K562 (cell line): ENCODE measurements around the gene CHML. TPM values are rescaled to one million over a fixed set of nuclear protein-coding genes. Genes with fewer than 3 reads are reported as not detected.

Experiments used
- ATAC-seq: fragments of 200-7000 bp; cut with Tn5 transposase; 3 replicates; pipeline ENCODE4 v1.9.1; 2020; ENCODE audit warnings: moderate library complexity
- BruUV-seq: library from RNA; stranded (reverse); fragments of 400-500 nt; replicated peaks from 2 replicates; lab custom pipeline; 2021; lab: Mats Ljungman, UMichigan
- CTCF ChIA-PET: fragments of 300-600 bp; formaldehyde crosslinking; extraction: SDS; loops from one replicate; lab custom pipeline; 2021; ENCODE audit warnings: low intra/inter-chr PET ratio; lab: Yijun Ruan, JAX
- POLR2A ChIA-PET: fragments of 300-600, 350-650 bp; sonication (Branson Sonifier 250); formaldehyde crosslinking; extraction: SDS; loops from one replicate; lab custom pipeline; 2021; ENCODE audit warnings: antibody characterized with exemption, inconsistent platforms; lab: Yijun Ruan, JAX
- DNase-seq, 4 experiments: peaks; one replicate each; pipeline versions ENCODE4 v3.0.0 to v3.0.0-alpha.2; 2011 to 2018; ENCODE audit warnings: low spot score in 3 of 4, mixed read lengths in 3 of 4; ENCODE audit errors: extremely low read depth in 1 of 4
- FAIRE-seq: peaks from 2 replicates; lab custom pipeline; 2011; peaks lifted over from hg19 to GRCh38; lab: Jason Lieb, UNC
- H2AFZ ChIP-seq: 2 replicates; pipeline ENCODE4 v1.6.0; 2011; ENCODE audit warnings: low read depth, low read length, control low read depth, inconsistent platforms
- H3K27ac ChIP-seq: fragments of 200-600 bp; 3 replicates; pipeline ENCODE4 v1.8.0; 2011; ENCODE audit warnings: low read depth, mild to moderate bottlenecking, control low read depth, inconsistent platforms, low read length, moderate library complexity, mixed read lengths; ENCODE audit errors: extremely low read depth
- H3K27me3 ChIP-seq, 2 experiments: fragments of 300-600 bp in 1 of 2; 2 replicates in 1 of 2; 3 replicates in 1 of 2; pipeline versions ENCODE4 v1.6.0 to v1.8.0; 2011; ENCODE audit warnings: inconsistent platforms in 2 of 2, low read length in 2 of 2, mild to moderate bottlenecking in 1 of 2, mixed read lengths in 1 of 2, moderate library complexity in 1 of 2; ENCODE audit not compliant: control insufficient read depth in 2 of 2, insufficient read depth in 2 of 2
- H3K36me3 ChIP-seq: fragments of 300-600 bp; 3 replicates; pipeline ENCODE4 v1.8.0; 2011; ENCODE audit warnings: mild to moderate bottlenecking, low read length, inconsistent platforms; ENCODE audit not compliant: control insufficient read depth, insufficient read depth
- H3K4me1 ChIP-seq, 2 experiments: fragments of 200-600 bp in 1 of 2; replicated peaks in 1 of 2; 2 replicates in 1 of 2; 3 replicates in 1 of 2; pipeline versions ENCODE4 v1.5.1 to v1.8.0; 2011; ENCODE audit warnings: inconsistent platforms in 2 of 2, low read length in 2 of 2, mild to moderate bottlenecking in 1 of 2, mixed read lengths in 1 of 2, moderate library complexity in 1 of 2; ENCODE audit not compliant: control insufficient read depth in 2 of 2, insufficient read depth in 2 of 2
- H3K4me2 ChIP-seq: 2 replicates; pipeline ENCODE4 v1.6.1; 2011; ENCODE audit warnings: low read length, control low read depth, inconsistent platforms, mixed read lengths; ENCODE audit not compliant: insufficient read depth
- H3K4me3 ChIP-seq: fragments of 200-600 bp; sonication (generic), shearing (Covaris generic); 2 replicates; pipeline ENCODE4 v1.5.1; 2016; ENCODE audit warnings: control low read depth, inconsistent platforms
- H3K79me2 ChIP-seq: fragments of 200-600 bp; 3 replicates; pipeline ENCODE4 v1.8.0; 2011; ENCODE audit warnings: low read length, inconsistent platforms; ENCODE audit not compliant: control insufficient read depth, insufficient read depth
- H3K9ac ChIP-seq, 2 experiments: 2 replicates each; pipeline versions ENCODE4 v1.6.0 to v1.6.1; 2011; ENCODE audit warnings: low read depth in 2 of 2, low read length in 2 of 2, control low read depth in 1 of 2, inconsistent platforms in 1 of 2, mild to moderate bottlenecking in 1 of 2, mixed read lengths in 1 of 2; ENCODE audit not compliant: insufficient read depth in 1 of 2
- H3K9me1 ChIP-seq: one replicate; pipeline ENCODE4 v1.6.0; 2011; ENCODE audit warnings: inconsistent platforms, mild to moderate bottlenecking, low read length, moderate library complexity; ENCODE audit not compliant: control insufficient read depth, insufficient read depth
- H3K9me3 ChIP-seq: replicated peaks from 2 replicates; pipeline ENCODE4 v1.5.1; 2011; ENCODE audit warnings: low read depth, low read length, inconsistent platforms; ENCODE audit not compliant: control insufficient read depth, insufficient read depth
- H4K20me1 ChIP-seq: replicated peaks from 2 replicates; pipeline ENCODE4 v1.6.1; 2011; ENCODE audit warnings: low read length, inconsistent platforms, mixed read lengths; ENCODE audit not compliant: control insufficient read depth, insufficient read depth
- CREM ChIP-seq: IDR thresholded peaks from 2 replicates; pipeline ENCODE4 v1.6.1; 2014; ENCODE audit warnings: antibody characterized with exemption, low read depth
- DPF2 ChIP-seq: fragments of 450-650 bp; IDR thresholded peaks from 2 replicates; pipeline ENCODE4 v1.6.1; 2016
- JUN ChIP-seq, 2 experiments: sonication (generic) in 1 of 2; formaldehyde crosslinking in 1 of 2; IDR thresholded peaks; 2 replicates each; pipeline versions ENCODE4 v1.6.1 to v1.8.0; 2012 to 2022; ENCODE audit warnings: borderline replicate concordance in 2 of 2, mild to moderate bottlenecking in 2 of 2, improper control_type of control experiment in 1 of 2, low read depth in 1 of 2, low read length in 1 of 2, missing genetic modification reagents in 1 of 2
- MTA1 ChIP-seq: fragments of 450-650 bp; IDR thresholded peaks from 2 replicates; pipeline ENCODE4 v1.6.1; 2017; ENCODE audit warnings: borderline replicate concordance
- PKNOX1 ChIP-seq: fragments of 450-650 bp; IDR thresholded peaks from 2 replicates; pipeline ENCODE4 v1.6.1; 2016
- TBL1XR1 ChIP-seq, 2 experiments: IDR thresholded peaks; 2 replicates each; pipeline ENCODE4 v1.6.1; 2012; ENCODE audit warnings: improper control_type of control experiment in 2 of 2, low read length in 2 of 2, mild to moderate bottlenecking in 1 of 2
- TSHZ1 ChIP-seq: fragments of 250-450 bp; sonication (Bioruptor Pico); IDR thresholded peaks from 2 replicates; pipeline ENCODE4 v1.4.0; 2020; ENCODE audit warnings: mild to moderate bottlenecking, moderate library complexity
- ZNF586 ChIP-seq: fragments of 450-650 bp; formaldehyde crosslinking; conservative IDR thresholded peaks from 2 replicates; pipeline ENCODE4 v1.4.0; 2020; ENCODE audit warnings: mild to moderate bottlenecking, moderate library complexity
- ZNF592 ChIP-seq: fragments of 450-650 bp; IDR thresholded peaks from 2 replicates; pipeline ENCODE4 v1.6.1; 2017; ENCODE audit warnings: antibody characterized with exemption, mild to moderate bottlenecking
- WGBS: fragments of 100-300 bp; shearing (Covaris generic); methylation state at CpG from one replicate; pipeline ENCODE4 v1.1.6; 2016; ENCODE audit warnings: low coverage, mixed read lengths; ENCODE audit not compliant: insufficient coverage; ENCODE audit errors: missing lambda C conversion rate; 5-methylcytosine and 5-hydroxymethylcytosine counted together
- in situ Hi-C: fragments of 300-500 bp; cut with MboI; formaldehyde crosslinking; loops from 4 replicates; pipeline ENCODE4 v1.15.0; 2018; ENCODE audit warnings: inconsistent platforms, mixed read lengths
- intact Hi-C: fragments of 100-400 bp; cut with micrococcal nuclease; formaldehyde crosslinking; loops from 2 replicates; pipeline ENCODE4 v1.14.2; 2022
- polyA plus RNA-seq, 8 experiments: library from polyadenylated mRNA; depleted of rRNA in 4 of 8; stranded (reverse) in 5 of 8; unstranded in 3 of 8; fragments of >200 nt; fragmentation: Nextera tagmentation in 2 of 8; fragmentation: Illumina TruSeq in 1 of 8; extraction: Ambion mirVana in 2 of 8; extraction: Trizol in 1 of 8; gene quantifications; 2 replicates each; pipeline versions ENCODE4 v1.2.1 to v1.2.3, GENCODE V29; 2011 to 2014; ENCODE audit warnings: inconsistent platforms in 1 of 8, missing spikeins in 1 of 8
- total RNA-seq, 7 experiments: library from RNA; depleted of rRNA in 6 of 7; stranded (reverse); fragments of >200 nt in 6 of 7; fragmentation: Illumina TruSeq in 2 of 7; extraction: Trizol in 2 of 7; gene quantifications; 2 replicates each; pipeline versions ENCODE4 v1.2.1 to v1.2.3, GENCODE V29; 2011 to 2021; ENCODE audit warnings: low replicate concordance in 1 of 7
- TF ChIP-seq, protein P1 (sequence below): fragments of 450-650 bp; IDR thresholded peaks from 2 replicates; pipeline ENCODE4 v1.6.1; 2016; ENCODE audit warnings: mild to moderate bottlenecking

Gene CHML
- total and polyA plus RNA-seq, 9 of the 15 experiments (the other 6 are each of a cell fraction or from before 2014, with no cell fraction given) = 13.0 to 88.3 (median 62.8) TPM

DNA sequence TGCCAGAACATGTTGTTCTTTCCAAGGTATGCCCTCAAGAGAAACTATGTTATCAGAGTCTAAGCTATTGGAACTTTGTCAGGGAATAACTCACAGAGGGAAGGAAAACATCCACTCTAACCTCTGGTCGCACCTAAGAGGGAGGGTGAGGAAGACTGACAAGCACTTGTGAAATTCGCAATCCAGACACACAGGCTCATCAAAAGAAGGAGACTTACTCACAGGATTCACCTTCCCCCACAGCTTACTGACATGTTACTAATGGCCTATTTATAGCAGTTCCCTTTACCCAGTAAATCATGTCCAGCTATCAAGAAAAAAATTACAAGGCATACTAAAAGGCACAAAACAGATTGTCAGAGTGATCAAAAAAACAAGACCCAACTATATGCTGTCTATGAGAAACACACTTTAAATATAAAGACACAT is 48.8 kb upstream of the CHML start:
- DNase-seq (peak in 2 of 4 experiments; percentile 37 to 66), FAIRE-seq (peak; percentile 44), ATAC-seq (peak; percentile 72)
- Histone ChIP-seq H3K27ac (peak overlapping the region; percentile 60), H3K4me2 (peak overlapping the region; percentile 20; the same call in 1 of the 2 replicates), H3K9me1 (no peaks in the 10 kb centered on the region), H2AFZ (peak overlapping the region; percentile 93), H3K9me3 (no peaks in the 10 kb centered on the region), H3K27me3 (no peaks in the 10 kb centered on the region), H3K79me2 (no peaks in the 10 kb centered on the region), H3K4me3 (no peak overlapping the region), H3K4me1 (peaks cover 0 to 6% of the 10 kb centered on the region in 2 experiments; a peak in 2 of 5 replicates), H3K36me3 (no peaks in the 10 kb centered on the region), H4K20me1 (no peaks in the 10 kb centered on the region), H3K9ac (peak overlapping the region in 1 of 2 experiments; percentile 24; a peak in 1 of 4 replicates)
- 15% methylated on average over 2 of the region's 2 CpGs for WGBS
- no TSS peak for BruUV-seq
- ChIA-PET CTCF (no interaction called here), POLR2A (interaction anchor here (0.8 to 2.3 kb wide), 2 partner anchors 10 to 18 kb away, joined by 3 to 8 read pairs; no protein-coding TSS in a partner anchor)
- intact Hi-C loops (no loop called here), in situ Hi-C loops (no loop called here)
- TF ChIP-seq JUN (IDR thresholded peaks at IDR 0.05; ENCODE audit: borderline replicate concordance, low read depth, low read length) (peak; percentile 56; the same call in 1 of the 2 replicates), JUN (CRISPR knock-in tag; IDR thresholded peaks at IDR 0.05; ENCODE audit: borderline replicate concordance) (no peak), TSHZ1 (CRISPR knock-in tag) (no peak), DPF2 (peak; percentile 47), CREM (0 out of 2 replicates have a peak, but pooled peaks have one; percentile 12), PKNOX1 (peak; percentile 88), ZNF592 (peak; percentile 26; the same call in 1 of the 2 replicates), TBL1XR1 (IDR thresholded peaks at IDR 0.05; ENCODE audit: low read length in 2 of 2) (0 out of 4 replicates have a peak, but pooled peaks of 1 of the 2 experiments have one; percentile 21), ZNF586 (no peak), MTA1 (no peak)
- TF ChIP-seq, protein P1, sequence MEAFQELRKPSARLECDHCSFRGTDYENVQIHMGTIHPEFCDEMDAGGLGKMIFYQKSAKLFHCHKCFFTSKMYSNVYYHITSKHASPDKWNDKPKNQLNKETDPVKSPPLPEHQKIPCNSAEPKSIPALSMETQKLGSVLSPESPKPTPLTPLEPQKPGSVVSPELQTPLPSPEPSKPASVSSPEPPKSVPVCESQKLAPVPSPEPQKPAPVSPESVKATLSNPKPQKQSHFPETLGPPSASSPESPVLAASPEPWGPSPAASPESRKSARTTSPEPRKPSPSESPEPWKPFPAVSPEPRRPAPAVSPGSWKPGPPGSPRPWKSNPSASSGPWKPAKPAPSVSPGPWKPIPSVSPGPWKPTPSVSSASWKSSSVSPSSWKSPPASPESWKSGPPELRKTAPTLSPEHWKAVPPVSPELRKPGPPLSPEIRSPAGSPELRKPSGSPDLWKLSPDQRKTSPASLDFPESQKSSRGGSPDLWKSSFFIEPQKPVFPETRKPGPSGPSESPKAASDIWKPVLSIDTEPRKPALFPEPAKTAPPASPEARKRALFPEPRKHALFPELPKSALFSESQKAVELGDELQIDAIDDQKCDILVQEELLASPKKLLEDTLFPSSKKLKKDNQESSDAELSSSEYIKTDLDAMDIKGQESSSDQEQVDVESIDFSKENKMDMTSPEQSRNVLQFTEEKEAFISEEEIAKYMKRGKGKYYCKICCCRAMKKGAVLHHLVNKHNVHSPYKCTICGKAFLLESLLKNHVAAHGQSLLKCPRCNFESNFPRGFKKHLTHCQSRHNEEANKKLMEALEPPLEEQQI = peak; percentile 48; the same call in 1 of the 2 replicates
